GM12878 (cell line): Measurements from ENCODE around the gene HAUS7.

Experiments
- ASH2L ChIP-seq: fragments of 300-600, 200-600 bp; sonication (generic); IDR thresholded peaks from 2 replicates; pipeline ENCODE4 v1.6.1; 2017; ENCODE audit warnings: low read depth, mild to moderate bottlenecking, borderline replicate concordance
- CEBPB ChIP-seq, 2 experiments: fragments of 150-350 bp in 1 of 2; IDR thresholded peaks; 2 replicates each; pipeline ENCODE4 v1.6.1; 2012 to 2014; ENCODE audit warnings: low read depth in 2 of 2, low read length in 2 of 2, borderline replicate concordance in 1 of 2, inconsistent platforms in 1 of 2
- DPF2 ChIP-seq: fragments of 450-650 bp; IDR thresholded peaks from 2 replicates; pipeline ENCODE4 v1.6.1; 2017; ENCODE audit warnings: mild to moderate bottlenecking
- EGR1 ChIP-seq, 2 experiments: IDR thresholded peaks; 1 replicate in 1 of 2; 2 replicates in 1 of 2; pipeline ENCODE4 v1.6.1; 2011 to 2012; ENCODE audit warnings: low read depth in 2 of 2, low read length in 2 of 2, borderline replicate concordance in 1 of 2, mild to moderate bottlenecking in 1 of 2, moderate library complexity in 1 of 2
- EZH2 ChIP-seq: IDR thresholded peaks from 2 replicates; pipeline ENCODE4 v1.6.1; 2012; ENCODE audit warnings: low read depth, mild to moderate bottlenecking, control low read depth, inconsistent platforms, low read length, borderline replicate concordance; ENCODE audit not compliant: control insufficient read depth
- NRF1 ChIP-seq: conservative IDR thresholded peaks from 2 replicates; pipeline ENCODE4 v1.6.1; 2011; ENCODE audit warnings: mild to moderate bottlenecking, low read depth, low read length, improper control_type of control experiment
- POLR2AphosphoS5 ChIP-seq: IDR thresholded peaks from 2 replicates; pipeline ENCODE4 v1.6.1; 2011; ENCODE audit warnings: mild to moderate bottlenecking, low read length, inconsistent platforms
- RFX5 ChIP-seq: IDR thresholded peaks from 2 replicates; pipeline ENCODE4 v1.6.1; 2011; ENCODE audit warnings: low read depth, low read length, improper control_type of control experiment
- SP1 ChIP-seq: IDR thresholded peaks from one replicate; pipeline ENCODE4 v1.6.1; 2011; ENCODE audit warnings: low read depth, low read length
- TF ChIP-seq, protein P1 (sequence below), 3 experiments: IDR thresholded peaks in 2 of 3; conservative IDR thresholded peaks in 1 of 3; 2 replicates each; pipeline ENCODE4 v1.5.1; 2011; ENCODE audit warnings: low read depth in 3 of 3, low read length in 3 of 3, mild to moderate bottlenecking in 3 of 3, control low read depth in 2 of 3, moderate library complexity in 2 of 3, inconsistent platforms in 1 of 3, mixed read lengths in 1 of 3; ENCODE audit not compliant: control insufficient read depth in 2 of 3, insufficient read depth in 1 of 3; ENCODE audit errors: extremely low read depth in 1 of 3

DNA sequence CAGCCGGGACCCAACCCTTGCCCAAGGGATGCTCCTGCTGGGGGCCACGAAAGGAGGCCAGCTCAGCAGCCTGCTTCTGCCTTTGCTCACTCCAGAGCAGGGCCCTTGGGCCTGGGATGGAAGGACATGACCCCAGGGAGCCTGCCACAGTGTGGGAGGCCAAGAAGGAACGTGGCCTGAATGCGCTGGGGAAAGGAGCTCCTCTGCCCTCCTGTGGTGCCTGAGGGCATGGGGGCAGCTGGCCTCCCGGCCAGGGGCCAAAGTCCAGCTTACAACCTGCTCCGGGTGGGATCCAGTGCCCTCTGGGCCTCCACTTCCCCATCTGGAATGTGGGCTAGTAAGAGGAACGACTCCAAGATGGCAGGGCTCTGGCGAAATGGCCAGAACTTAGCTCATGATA is 45.1 kb upstream of the HAUS7 start:
- TF ChIP-seq, protein P1, sequence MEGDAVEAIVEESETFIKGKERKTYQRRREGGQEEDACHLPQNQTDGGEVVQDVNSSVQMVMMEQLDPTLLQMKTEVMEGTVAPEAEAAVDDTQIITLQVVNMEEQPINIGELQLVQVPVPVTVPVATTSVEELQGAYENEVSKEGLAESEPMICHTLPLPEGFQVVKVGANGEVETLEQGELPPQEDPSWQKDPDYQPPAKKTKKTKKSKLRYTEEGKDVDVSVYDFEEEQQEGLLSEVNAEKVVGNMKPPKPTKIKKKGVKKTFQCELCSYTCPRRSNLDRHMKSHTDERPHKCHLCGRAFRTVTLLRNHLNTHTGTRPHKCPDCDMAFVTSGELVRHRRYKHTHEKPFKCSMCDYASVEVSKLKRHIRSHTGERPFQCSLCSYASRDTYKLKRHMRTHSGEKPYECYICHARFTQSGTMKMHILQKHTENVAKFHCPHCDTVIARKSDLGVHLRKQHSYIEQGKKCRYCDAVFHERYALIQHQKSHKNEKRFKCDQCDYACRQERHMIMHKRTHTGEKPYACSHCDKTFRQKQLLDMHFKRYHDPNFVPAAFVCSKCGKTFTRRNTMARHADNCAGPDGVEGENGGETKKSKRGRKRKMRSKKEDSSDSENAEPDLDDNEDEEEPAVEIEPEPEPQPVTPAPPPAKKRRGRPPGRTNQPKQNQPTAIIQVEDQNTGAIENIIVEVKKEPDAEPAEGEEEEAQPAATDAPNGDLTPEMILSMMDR (IDR thresholded peaks at IDR 0.05 in 2 of 3, conservative IDR thresholded peaks at IDR 0.05 in 1 of 3; ENCODE audit: control insufficient read depth in 2 of 3, extremely low read depth in 1 of 3, insufficient read depth in 1 of 3, low read depth in 3 of 3, low read length in 3 of 3), result no peak
- TF ChIP-seq SP1 (no peak), POLR2AphosphoS5 (no peak), RFX5 (no peak), EZH2 (no peak), CEBPB (IDR thresholded peaks at IDR 0.05; ENCODE audit: borderline replicate concordance in 1 of 2, low read depth in 2 of 2, low read length in 2 of 2) (no peak), ASH2L (no peak), NRF1 (no peak), EGR1 (IDR thresholded peaks at IDR 0.05; ENCODE audit: borderline replicate concordance in 1 of 2, low read depth in 2 of 2, low read length in 2 of 2) (no peak), DPF2 (no peak)
